D341Med (cell line): ENCODE results near the gene ITGB3.

ENCODE experiments used
- DNase-seq: peaks from one replicate; pipeline ENCODE4 v3.0.0; 2012; ENCODE audit warnings: low spot score

ITGB3 gene

GRCh38 chr17:47338026-47338425, 84.4 kb downstream of the ITGB3 start:
- no peak for DNase-seq

DNA sequence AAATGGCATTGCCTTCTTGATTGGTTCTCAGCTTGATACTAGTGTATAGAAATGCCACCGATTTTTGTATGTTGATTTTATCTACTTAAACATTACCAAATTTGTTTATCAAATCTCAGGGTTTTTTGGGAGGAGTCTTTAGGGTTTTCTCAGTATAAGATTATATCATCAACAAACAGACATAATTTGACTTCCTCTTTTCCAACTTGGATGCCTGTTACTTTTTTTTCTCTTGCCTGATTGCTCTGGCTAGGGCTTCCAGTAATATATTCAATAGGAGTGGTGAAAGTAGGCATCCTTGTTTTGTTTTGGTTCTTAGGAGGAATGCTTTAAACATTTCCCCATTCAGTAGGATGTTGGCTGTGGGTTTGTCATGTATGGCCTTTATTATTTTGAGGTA, 99.2 kb downstream of the ITGB3 start:
- no peak for DNase-seq

DNA sequence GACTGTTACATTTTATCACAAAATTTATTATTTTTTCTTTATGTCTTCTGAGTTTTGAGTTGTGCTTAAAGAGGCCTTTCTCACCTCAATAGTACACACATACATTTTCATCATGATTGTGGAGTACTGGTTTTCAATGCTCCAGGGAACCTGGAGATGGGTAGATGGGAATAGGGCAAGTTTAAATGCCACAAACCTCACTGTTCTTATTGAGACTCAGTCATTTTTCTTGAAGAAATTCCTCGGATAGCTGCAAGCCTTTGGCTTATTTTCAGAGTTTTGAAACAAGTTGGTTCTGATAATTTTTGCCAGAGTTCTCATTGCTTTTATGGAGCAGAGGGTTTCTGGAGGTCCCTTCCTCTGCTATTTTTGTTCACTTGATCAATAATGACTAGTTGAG, 105.0 kb downstream of the ITGB3 start:
- no peak for DNase-seq
